ENCODE results near the gene RGS3.

DNA sequence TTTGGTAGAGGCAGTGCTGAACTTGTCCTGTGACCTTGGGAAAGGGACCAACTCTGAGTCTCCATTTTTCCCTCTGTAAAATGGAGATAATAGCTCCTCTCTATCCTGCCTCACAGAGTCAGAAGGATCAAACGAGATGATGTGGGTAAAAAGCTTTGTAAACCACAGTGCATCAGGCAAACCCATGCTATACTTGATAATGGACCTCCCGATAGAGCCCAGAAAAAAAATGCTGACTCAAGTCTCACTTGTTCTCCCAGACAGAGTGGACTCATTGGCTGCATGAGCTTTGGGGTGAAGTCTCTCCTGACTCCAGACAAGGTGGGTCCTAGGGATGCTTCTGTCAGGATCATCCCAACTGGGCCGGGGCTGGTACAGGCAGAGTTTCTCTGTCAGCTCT is 32.0 kb downstream of the RGS3 start:
- TF ChIP-seq, protein P1, sequence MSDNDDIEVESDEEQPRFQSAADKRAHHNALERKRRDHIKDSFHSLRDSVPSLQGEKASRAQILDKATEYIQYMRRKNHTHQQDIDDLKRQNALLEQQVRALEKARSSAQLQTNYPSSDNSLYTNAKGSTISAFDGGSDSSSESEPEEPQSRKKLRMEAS (IDR thresholded peaks at IDR 0.05) = no peak
- TF ChIP-seq POLR2A (IDR thresholded peaks at IDR 0.05; ENCODE audit: borderline replicate concordance, extremely low read depth, insufficient read depth, insufficient read length) (no peak), TCF7L2 (IDR thresholded peaks at IDR 0.05; ENCODE audit: borderline replicate concordance, extremely low read depth, insufficient read depth, insufficient read length) (no peak), JUND (IDR thresholded peaks at IDR 0.05) (no peak), EZH2 (IDR thresholded peaks at IDR 0.05) (no peak), SP1 (IDR thresholded peaks at IDR 0.05; ENCODE audit: low read depth) (no peak), RAD21 (IDR thresholded peaks at IDR 0.05; ENCODE audit: low read depth) (no peak), EZH2phosphoT487 (IDR thresholded peaks at IDR 0.05; ENCODE audit: borderline replicate concordance) (no peak), ZNF274 (IDR thresholded peaks at IDR 0.05; ENCODE audit: low read depth, low read length) (no peak), POLR2AphosphoS5 (IDR thresholded peaks at IDR 0.05; ENCODE audit: low read depth, low read length) (no peak), CEBPB (IDR thresholded peaks at IDR 0.05; ENCODE audit: low read depth) (no peak)
- TF ChIP-seq, protein P2, sequence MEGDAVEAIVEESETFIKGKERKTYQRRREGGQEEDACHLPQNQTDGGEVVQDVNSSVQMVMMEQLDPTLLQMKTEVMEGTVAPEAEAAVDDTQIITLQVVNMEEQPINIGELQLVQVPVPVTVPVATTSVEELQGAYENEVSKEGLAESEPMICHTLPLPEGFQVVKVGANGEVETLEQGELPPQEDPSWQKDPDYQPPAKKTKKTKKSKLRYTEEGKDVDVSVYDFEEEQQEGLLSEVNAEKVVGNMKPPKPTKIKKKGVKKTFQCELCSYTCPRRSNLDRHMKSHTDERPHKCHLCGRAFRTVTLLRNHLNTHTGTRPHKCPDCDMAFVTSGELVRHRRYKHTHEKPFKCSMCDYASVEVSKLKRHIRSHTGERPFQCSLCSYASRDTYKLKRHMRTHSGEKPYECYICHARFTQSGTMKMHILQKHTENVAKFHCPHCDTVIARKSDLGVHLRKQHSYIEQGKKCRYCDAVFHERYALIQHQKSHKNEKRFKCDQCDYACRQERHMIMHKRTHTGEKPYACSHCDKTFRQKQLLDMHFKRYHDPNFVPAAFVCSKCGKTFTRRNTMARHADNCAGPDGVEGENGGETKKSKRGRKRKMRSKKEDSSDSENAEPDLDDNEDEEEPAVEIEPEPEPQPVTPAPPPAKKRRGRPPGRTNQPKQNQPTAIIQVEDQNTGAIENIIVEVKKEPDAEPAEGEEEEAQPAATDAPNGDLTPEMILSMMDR (IDR thresholded peaks at IDR 0.05 in 2 of 3, conservative IDR thresholded peaks at IDR 0.05 in 1 of 3; ENCODE audit: borderline replicate concordance in 1 of 3, insufficient read depth in 1 of 3, low read depth in 2 of 3, low read length in 2 of 3) = no peak
- TF ChIP-seq, protein P3, sequence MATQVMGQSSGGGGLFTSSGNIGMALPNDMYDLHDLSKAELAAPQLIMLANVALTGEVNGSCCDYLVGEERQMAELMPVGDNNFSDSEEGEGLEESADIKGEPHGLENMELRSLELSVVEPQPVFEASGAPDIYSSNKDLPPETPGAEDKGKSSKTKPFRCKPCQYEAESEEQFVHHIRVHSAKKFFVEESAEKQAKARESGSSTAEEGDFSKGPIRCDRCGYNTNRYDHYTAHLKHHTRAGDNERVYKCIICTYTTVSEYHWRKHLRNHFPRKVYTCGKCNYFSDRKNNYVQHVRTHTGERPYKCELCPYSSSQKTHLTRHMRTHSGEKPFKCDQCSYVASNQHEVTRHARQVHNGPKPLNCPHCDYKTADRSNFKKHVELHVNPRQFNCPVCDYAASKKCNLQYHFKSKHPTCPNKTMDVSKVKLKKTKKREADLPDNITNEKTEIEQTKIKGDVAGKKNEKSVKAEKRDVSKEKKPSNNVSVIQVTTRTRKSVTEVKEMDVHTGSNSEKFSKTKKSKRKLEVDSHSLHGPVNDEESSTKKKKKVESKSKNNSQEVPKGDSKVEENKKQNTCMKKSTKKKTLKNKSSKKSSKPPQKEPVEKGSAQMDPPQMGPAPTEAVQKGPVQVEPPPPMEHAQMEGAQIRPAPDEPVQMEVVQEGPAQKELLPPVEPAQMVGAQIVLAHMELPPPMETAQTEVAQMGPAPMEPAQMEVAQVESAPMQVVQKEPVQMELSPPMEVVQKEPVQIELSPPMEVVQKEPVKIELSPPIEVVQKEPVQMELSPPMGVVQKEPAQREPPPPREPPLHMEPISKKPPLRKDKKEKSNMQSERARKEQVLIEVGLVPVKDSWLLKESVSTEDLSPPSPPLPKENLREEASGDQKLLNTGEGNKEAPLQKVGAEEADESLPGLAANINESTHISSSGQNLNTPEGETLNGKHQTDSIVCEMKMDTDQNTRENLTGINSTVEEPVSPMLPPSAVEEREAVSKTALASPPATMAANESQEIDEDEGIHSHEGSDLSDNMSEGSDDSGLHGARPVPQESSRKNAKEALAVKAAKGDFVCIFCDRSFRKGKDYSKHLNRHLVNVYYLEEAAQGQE (IDR thresholded peaks at IDR 0.05; ENCODE audit: low read depth) = no peak
- TF ChIP-seq, protein P4, sequence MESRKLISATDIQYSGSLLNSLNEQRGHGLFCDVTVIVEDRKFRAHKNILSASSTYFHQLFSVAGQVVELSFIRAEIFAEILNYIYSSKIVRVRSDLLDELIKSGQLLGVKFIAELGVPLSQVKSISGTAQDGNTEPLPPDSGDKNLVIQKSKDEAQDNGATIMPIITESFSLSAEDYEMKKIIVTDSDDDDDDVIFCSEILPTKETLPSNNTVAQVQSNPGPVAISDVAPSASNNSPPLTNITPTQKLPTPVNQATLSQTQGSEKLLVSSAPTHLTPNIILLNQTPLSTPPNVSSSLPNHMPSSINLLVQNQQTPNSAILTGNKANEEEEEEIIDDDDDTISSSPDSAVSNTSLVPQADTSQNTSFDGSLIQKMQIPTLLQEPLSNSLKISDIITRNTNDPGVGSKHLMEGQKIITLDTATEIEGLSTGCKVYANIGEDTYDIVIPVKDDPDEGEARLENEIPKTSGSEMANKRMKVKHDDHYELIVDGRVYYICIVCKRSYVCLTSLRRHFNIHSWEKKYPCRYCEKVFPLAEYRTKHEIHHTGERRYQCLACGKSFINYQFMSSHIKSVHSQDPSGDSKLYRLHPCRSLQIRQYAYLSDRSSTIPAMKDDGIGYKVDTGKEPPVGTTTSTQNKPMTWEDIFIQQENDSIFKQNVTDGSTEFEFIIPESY (IDR thresholded peaks at IDR 0.05; ENCODE audit: extremely low read depth, insufficient replicate concordance, low read length) = no peak
